CD4-positive, alpha-beta T cell treated with Interleukin-6 for 4 hours (primary cell): ENCODE measurements around the gene LRP4.

Experiments used
- DNase-seq: peaks from one replicate; pipeline ENCODE4 v3.0.0-alpha.2; 2020; ENCODE audit warnings: mixed read lengths

The LRP4 gene

DNA sequence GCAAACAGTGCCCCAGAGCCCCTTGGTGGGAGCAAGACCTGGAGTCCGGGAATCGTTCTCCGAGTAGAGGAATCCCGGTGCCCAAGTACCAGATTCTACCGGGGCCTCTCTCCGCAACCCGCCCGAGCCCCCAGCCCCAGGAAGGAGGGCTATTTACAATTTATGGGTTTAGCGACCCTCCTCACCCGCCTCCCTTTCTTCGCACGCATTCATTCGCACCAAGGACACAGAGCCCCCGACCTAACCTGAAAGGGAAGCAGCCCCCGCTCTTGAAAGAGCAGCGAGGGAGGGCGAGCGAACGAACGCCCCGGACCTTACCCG lies 628 bp downstream of the LRP4 start:
- no peak for DNase-seq

DNA sequence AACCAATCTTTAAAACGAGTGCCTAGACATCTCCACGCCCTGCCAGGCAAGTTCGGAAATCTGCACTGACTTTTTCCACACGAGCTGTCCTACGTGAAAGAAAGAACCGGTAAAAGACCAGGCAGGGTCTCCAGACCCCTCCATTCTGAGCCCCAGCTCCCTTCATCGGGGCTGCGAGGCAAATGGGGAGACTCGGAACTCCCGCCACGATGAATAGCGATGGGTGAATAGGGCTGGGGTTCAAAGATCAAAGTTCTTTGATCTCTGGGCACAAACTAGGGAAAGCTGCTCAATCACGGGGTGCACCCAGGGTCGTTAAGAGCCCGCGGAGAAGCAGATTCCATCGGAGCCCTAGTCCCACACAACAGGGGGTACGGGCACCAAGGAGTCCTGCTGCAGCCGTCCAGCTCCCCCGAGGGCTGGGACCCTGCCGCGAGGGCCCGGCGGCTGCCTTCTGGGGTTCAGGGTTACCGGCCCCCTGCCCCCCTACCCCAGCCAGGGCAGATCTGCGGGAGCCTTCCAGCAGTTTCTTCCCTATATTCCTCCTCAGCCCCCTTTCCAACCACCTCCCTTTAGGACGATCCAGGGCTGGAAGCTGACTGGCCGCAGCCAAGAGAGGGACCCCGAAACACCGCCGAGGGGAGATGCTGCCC lies 1.1 kb downstream of the LRP4 start:
- no peak for DNase-seq

DNA sequence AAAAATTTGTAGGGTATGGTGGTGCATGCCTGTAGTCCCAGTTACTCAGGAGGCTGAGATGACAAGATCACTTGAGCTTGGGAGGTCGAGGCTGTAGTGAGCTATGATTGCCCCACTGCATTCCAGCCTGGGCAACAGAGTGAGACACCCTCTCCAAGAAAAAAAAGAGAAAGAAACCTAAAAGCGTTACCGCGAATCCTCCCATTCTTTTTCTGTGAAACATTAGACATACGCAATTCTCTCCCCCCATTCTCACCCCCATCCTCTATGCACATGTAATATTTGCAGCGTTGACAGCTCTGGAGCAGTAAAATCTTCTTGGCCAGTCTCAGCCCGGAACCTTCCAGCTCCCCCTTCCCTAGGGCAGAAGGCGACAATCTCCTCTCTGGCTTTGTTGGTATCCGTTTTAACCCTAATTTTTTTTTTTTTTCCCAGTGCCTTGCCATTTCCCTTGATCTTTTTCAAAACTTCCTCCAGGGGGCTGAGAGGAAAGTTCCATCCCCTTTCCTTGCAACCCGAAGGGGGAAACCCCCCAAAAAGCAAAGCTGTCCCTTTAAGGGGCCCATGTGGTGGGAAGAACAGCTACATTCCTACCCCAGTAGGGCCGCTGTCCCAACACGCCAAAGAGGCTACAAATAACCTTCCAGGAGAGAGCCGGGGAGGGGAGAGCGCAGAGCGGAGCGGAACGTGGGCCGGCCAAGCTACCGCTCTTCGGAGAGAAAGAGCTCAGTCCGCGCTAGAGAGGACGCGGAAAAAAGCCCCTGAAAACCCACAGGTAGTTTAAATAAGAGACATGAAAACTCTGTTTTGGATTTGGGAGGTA lies 1.9 kb downstream of the LRP4 start:
- DNase-seq = peak; percentile 9

DNA sequence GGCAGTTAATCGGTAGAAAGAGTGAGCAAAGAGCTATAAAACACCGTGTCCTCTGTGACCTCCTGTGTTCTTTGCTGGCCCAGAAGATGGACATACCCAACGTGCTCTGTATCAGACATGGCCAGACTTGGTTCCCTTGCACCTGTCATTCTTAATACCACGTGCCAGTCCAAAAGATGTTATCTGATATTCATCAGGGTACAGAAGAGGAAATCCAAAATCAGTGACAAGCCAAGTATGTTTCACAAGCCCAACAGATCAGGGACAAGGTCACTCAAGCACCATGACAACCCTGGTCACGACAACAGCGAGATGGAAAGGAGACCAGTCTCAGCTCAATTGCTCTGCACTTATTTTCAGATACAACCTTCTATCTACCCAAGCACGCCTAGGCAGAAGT lies 3.4 kb downstream of the LRP4 start:
- no peak for DNase-seq

DNA sequence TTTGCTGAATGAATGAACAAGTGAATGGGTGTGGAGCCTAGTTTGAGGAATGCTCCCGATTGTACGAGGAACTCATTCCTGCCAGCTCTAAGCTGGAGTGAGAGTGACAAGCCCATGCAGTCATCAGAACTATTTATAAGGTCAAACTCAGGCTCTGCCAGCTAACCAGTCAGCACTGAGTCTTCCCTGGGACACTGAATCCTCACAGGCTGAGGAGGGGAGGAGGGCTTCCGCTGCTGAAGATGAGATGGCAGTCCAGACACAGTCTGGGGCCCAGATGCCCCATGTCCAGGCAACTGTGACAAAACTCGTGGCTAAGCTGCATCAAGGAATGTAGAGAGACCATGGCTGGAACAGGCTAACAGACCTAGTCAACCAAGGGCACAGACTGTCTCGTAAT lies 4.0 kb downstream of the LRP4 start:
- no peak for DNase-seq

DNA sequence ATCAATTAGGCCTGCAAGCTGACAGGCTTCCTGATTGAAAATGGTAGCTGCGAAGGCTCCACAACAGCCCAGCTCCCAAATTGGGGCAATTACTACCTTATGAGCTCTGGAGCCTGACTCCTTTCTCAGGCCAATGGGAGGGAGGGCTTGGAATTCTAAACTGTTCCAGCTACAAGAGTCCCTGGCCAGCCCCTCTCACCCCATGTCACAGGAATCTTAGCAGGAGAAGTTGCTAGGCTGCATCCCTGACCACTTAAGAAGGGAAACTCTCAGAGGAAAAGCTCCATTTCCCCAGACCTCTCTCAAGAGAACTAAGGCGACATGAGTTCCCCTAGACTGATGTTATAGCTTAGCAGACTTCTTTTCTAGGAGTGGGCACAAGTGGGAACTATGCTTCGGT lies 4.9 kb downstream of the LRP4 start:
- DNase-seq = no peak

DNA sequence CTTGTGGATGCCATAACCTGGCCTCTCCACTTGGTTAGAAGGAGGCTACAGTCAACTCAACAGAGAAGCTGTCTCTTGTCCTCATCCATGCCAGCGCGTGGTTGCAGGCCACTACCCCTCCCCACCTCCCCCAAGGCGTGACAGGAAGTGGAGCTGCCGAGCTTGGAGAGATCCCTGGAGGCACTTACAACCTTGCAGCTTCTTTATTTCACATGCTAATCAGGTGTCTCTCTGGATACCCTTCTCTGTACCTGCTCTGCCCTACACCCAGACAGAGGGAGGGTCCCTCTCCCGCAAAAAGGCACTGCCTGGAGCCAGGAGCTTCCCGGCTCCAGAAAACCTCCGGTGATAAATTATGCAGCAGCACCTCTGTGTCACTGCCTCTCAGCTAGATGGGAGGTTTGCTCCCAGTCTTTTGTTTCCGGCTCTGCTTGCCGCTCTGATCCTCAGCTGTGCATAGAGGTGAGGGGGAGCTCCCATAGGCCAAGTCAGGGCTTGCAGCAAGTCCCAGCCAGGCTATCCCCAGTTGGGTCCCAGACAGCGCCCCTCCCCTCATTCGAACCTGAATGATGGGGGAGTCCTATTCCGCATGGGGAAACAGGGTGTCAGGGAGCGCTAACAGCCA lies 5.7 kb downstream of the LRP4 start:
- no peak for DNase-seq

DNA sequence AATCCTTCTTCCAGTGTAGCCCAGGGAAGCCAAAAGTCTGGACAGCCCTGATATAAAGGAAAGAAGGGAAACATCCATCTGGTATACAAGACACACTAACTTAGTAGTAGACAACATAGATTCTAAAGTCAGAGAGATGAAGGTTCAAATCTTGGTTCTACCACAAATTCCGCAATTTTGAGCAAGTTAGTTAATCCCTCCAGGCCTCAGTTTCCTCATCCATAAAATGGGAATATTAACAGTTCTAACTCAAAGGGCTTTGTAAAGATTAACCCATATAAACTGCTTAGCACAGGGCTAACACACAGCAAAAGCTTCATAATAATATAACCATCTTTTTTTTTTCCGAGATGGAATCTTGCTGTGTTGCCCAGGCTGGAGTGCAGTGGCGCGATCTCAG lies 10.7 kb downstream of the LRP4 start:
- no peak for DNase-seq

DNA sequence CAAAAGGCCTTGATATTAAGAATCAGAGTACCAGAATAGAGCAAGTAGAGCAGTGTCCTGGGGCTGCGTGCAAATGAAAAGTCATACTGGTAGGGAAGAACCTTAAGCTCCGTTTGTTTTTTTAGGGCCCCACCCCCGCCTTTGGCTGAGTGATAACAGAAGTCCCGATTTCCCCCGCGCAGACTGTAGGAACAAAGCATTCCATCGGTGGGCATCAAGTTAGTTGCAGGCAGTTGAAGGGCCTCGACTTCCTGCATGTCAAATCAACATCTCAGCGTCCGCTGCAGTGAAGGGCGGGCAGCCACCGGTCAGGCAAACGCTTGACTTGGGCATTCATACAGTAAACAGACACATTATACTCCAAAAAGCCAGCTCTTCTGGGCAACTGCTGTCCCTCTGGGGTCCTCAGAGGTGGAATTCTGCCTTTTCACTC lies 11.7 kb downstream of the LRP4 start:
- no peak for DNase-seq

DNA sequence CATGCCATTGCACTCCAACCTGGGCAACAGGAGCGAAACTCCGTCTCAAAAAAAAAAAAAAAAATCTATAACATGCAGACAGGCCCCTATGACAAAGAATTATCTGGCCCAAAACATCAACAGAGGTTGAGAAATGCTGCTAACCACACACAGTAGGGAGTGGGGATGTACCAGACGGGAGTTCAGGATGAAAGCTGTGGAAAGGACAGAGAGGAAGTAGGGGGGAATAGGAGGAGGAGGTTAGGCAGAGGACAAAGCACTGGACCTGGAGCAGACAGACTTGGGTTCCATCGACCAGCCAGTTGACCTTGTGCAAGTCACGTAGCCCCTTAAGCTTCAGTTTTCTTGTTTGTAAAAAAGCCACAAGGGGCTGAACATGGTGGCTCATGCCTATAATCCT lies 12.5 kb downstream of the LRP4 start:
- DNase-seq = no peak

DNA sequence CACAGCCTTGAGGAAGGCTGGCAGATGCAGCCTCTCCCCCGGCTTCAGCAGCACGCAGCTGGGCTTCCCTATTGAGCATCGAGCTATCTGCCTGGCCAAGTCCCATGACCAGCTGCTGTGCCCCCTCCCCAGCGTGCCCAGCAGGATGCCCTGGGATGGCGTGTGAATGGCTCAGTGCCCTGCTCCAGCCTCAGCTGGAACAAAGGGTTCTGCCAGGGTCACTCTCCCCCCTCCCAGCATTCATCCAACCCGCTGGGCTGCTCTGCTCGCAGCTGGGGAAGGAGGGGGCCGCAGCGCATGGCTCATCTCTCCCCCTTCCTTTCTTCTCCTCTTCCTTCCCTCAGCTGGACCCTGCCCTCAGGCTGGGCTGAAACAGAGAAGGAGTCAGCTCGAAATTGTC lies 14.5 kb downstream of the LRP4 start:
- no peak for DNase-seq

DNA sequence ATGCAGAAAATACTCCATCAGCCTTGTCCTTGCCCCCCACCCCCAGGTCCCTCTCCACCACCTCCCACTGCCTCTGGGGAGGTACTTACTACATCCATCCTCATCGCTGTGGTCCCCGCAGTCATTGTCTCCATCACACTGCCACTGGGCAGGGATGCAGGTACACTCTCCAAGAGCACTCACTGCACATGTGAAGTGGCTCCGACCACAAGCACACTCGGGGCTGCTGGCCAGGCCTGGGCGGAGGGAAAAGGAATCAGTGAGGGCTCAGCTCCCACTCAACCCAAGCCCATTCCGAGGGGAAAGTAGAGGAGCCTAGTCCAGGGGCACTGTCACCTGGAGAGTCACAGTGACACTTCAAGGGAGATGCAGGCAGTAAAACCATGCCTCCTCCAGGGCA lies 15.7 kb downstream of the LRP4 start:
- no peak for DNase-seq

DNA sequence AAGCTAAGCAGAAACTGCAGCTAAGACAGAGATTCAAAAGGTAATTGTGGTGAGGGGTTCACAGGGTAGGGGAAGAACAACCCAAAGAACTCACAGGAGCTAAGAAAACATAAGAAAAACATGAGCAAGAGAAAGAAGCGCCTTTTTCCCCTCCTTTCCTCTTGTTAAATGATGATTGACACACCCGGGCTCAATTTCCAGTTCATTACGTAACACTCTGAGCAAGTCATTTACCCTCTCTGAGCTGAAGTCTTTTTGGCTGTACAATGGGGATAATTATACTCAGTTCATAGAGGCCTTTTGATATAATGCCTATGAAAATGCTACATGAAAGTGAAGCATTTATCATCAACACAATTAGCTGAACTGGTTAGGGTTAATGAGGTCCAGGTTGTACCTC lies 17.2 kb downstream of the LRP4 start:
- DNase-seq = no peak

DNA sequence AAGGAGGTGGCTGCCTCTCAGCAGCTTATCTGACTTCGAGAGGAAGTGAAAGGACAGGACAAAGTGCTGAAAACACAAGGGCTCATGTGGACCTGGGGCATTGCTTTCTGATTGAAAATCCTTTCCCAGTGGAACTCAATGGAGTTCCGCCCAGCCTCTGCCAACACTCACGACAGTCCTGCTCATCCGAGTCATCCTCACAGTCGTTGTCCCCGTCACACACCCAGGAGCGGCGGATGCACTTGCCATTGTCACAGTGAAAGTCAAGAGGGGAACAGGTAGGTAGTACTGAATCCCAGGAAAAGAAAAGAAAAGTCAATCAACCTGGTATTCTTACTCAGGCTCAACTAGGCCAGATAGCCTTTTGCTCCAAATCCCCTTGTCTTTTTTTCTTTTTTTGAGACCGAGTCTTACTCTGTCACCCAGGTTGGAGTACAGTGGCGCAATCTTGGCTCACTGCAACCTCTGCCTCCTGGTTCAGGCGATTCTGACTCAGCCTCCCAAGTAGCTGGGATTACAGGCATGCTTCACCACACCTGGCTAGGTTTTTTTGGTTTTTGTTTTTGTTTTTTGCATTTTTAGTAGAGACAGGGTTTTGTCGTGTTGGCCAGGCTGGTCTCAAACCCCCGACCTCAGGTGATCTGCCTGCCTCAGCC lies 18.1 kb downstream of the LRP4 start:
- DNase-seq = no peak

DNA sequence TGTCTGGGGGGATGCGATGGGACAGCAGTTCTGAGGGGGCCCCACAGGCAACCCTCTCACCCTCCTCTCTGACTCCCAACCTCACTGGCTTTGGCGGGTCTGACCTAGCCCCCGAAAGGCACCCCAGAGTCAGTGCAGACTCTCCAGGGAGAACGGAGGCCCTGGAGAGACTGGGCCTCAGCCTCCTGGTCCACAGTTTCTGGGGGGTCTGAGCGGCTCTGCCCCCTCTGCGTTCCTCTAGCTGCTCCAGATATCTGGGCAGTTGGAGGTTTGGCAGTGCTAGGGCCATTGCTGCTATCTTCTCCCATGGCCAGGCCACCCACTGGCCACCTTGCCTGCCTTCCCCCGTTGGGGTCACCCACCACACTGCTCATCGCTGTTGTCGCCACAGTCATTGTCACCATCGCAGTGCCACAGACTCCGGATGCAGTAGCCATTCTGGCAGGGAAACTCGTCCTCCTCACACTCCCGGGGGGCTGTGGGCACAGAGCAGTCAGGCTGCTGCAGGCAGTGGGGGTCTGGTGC lies 18.8 kb downstream of the LRP4 start:
- no peak for DNase-seq

DNA sequence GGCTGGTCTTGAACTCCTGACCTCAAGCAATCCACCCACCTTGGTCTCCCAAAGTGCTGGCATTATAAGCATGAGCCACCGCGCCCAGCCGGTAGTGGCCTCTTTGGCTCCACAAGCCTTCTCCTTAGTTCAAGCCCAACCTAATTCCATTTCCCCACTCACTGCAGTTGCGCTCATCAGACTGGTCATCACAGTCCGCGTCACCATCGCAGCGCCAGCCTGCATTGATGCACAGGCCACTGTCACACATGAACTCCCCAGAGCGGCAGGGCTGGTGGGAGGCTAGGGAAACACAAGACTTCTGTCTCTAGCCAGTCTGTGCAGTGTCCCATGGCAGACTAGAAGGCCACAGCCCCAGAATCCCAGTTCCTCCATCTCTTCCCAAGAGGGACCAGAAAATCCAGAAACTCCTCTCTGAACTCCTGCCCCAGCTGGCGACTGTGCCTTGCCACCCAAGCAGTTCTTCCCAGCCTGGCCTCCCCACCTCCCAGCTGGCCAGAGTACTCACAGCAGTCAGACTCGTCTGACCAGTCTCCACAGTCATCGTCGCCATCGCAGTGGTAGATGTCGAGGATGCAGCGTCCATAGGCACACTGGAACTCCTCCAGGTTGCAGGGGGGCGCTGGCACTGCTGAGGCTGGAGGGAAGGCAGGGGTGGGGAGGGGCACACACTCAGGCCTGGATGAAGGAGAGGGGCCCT lies 19.8 kb downstream of the LRP4 start:
- no peak for DNase-seq

DNA sequence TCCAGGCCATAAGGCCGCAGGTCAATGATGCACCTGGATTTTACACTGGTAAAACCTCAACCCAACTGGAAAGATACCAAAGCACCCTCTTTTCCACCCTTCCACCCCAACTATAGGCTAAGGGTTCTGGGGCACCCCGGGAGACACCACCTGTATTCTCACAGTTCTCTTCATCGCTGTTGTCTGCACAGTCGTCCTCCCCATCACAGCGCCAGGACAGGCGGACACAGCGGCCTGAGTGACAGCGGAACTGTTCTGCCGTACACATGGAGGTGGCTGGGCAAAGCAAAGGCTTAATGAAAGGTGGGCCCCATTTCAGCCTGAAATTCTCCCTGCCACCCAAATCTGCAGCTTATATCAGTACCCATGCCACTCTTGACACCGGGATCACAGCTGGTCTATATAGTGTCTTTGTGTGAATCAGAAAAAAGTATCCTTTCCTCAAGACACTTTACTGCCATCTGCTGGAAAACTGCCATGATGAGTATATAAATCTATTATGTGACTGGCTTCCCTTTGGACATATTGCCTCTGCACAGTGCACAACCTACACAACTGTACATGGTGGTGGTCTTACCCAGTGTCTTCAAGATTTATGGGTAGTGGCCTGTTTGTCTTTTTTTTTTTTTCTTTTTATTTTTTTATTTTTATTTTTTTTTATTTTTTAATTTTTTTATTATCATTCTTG lies 21.5 kb downstream of the LRP4 start:
- DNase-seq = no peak

DNA sequence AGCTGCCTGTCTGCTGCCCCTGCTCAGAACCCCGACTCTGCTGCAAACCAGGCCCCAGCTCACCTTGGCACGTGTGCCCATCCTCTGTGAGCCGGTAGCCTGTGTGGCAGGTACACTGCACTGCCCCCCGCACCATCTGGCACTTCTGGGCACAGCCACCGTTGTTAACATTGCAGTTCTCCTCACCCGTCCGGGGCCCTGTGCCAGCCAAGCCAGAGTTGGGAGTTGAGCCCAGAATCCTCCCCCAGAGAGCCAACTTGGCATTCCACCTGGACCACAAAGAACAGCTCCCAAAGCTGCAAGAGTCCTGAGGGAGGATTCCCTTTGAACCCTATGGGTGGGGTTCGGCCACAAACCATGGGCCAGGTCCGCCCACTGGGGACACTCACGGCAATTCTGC lies 22.5 kb downstream of the LRP4 start:
- DNase-seq = no peak

DNA sequence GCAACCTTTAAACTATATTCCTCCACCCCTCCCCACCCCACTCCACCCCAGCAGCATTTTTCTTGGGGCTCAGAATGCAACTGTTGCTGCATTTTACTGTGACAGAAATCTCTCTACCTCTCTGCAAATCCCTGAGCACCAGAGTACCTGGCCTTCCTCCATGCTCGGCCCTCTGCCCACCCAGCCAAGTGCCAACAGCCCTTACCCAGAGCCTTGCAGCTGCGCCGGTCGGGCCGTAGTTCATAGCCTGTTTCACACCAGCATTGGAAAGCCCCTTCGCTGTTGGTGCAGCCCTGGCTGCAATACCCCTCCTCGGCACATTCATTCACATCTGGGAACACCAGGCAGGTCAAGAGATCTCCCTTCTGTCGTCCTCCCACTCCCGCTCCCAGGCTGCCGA lies 23.4 kb downstream of the LRP4 start:
- DNase-seq = no peak

DNA sequence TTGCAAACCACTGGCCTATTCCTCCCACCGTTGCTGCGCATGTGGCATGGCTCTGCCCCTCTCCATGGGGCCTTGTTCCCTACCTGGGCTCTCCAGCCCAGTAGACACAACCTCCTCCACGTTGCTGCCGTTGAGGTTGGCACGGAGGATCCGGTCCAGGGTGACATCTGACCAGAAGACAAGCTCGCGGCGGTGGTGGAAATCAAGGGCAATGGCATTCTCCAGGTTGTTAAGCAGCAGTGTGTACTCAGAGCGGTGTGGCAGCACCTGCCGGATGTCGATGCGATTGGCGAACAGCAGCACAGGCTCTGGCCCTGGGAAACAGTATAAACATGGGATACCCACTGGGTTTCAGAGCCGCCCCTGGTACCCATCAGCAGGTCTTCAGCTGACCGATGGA lies 23.8 kb downstream of the LRP4 start:
- no peak for DNase-seq

DNA sequence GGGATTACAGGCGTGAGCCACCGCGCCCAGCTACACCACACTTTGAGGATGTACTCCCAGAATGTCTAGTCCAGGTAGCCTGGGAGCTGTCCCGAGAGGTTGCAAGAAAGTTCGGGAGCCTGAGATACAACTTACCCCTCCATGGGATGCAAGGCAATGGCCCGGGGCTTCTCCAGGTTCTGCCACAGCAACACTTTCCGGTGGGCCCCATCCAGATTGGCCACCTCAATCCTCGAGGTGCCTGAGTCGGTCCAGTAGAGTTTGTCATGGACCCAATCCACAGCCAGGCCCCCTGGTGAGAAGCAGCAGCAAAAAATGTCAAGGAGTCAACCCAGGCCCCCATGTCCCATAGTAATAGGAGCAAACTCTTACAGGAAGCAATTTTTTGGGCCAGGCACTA lies 25.5 kb downstream of the LRP4 start:
- no peak for DNase-seq

DNA sequence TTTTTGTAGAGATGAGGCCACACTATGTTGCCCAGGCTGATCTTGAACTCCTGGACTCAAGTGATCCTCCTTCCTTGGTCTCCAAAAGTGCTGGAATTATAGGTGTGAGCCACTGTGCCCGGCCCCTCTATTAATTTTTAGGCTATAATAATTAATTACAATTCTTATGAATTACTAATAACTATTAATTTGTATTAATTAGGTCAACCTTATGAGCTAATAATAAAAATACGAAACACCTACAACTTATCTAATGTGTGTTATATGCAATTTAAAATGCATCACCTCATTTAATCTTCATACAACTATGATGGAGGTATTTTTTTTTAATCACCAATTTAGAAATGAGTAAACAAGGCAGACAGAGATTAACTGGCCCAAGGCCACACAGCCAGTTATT lies 26.2 kb downstream of the LRP4 start:
- DNase-seq = no peak
